K562 (cell line): ENCODE data around the gene SLC36A3. TPM values are rescaled to one million over a fixed set of nuclear protein-coding genes. Genes with fewer than 3 reads are reported as not detected.

Experiments used
- FOXJ2 ChIP-seq: fragments of 200-800 bp; sonication (Bioruptor generic); IDR thresholded peaks from 2 replicates; pipeline ENCODE4 v1.6.1; 2016; ENCODE audit warnings: missing genetic modification characterization, missing compliant biosample characterization
- MYNN ChIP-seq, 2 experiments: sonication (generic); formaldehyde crosslinking in 1 of 2; IDR thresholded peaks; 2 replicates each; pipeline versions ENCODE4 v1.5.0 to v1.6.1; 2016 to 2020; ENCODE audit warnings: antibody characterized with exemption in 1 of 2, missing genetic modification reagents in 1 of 2
- NRF1 ChIP-seq, 2 experiments: fragments of 450-650 bp; IDR thresholded peaks in 1 of 2; conservative IDR thresholded peaks in 1 of 2; 2 replicates each; pipeline ENCODE4 v1.6.1; 2014; ENCODE audit warnings: mild to moderate bottlenecking in 2 of 2
- POLR2AphosphoS5 ChIP-seq: IDR thresholded peaks from 2 replicates; pipeline ENCODE4 v1.6.1; 2011; ENCODE audit warnings: mild to moderate bottlenecking, low read depth, low read length, moderate library complexity; ENCODE audit not compliant: control insufficient read depth, insufficient read depth
- RAD21 ChIP-seq, 2 experiments: fragments of 250-450 bp in 1 of 2; fragments of 450-650 bp in 1 of 2; sonication (Bioruptor Pico) in 1 of 2; formaldehyde crosslinking in 1 of 2; IDR thresholded peaks in 1 of 2; conservative IDR thresholded peaks in 1 of 2; 2 replicates each; pipeline versions ENCODE4 v1.4.0 to v1.8.0; 2020 to 2022; ENCODE audit warnings: mild to moderate bottlenecking in 2 of 2, moderate library complexity in 1 of 2
- RBFOX2 ChIP-seq: fragments of 200-400 bp; formaldehyde crosslinking; IDR thresholded peaks from 2 replicates; pipeline ENCODE4 v1.6.1; 2017; ENCODE audit warnings: low read depth, mild to moderate bottlenecking, low read length, moderate library complexity
- RFX5 ChIP-seq: IDR thresholded peaks from 2 replicates; pipeline ENCODE4 v1.6.1; 2011; ENCODE audit warnings: low read depth, mild to moderate bottlenecking, improper control_type of control experiment, low read length
- polyA plus RNA-seq, 8 experiments: library from polyadenylated mRNA; depleted of rRNA in 4 of 8; stranded (reverse) in 5 of 8; unstranded in 3 of 8; fragments of >200 nt; fragmentation: Nextera tagmentation in 2 of 8; fragmentation: Illumina TruSeq in 1 of 8; extraction: Ambion mirVana in 2 of 8; extraction: Trizol in 1 of 8; gene quantifications; 2 replicates each; pipeline versions ENCODE4 v1.2.1 to v1.2.3, GENCODE V29; 2011 to 2014; ENCODE audit warnings: inconsistent platforms in 1 of 8, missing spikeins in 1 of 8
- total RNA-seq, 7 experiments: library from RNA; depleted of rRNA in 6 of 7; stranded (reverse); fragments of >200 nt in 6 of 7; fragmentation: Illumina TruSeq in 2 of 7; extraction: Trizol in 2 of 7; gene quantifications; 2 replicates each; pipeline versions ENCODE4 v1.2.1 to v1.2.3, GENCODE V29; 2011 to 2021; ENCODE audit warnings: low replicate concordance in 1 of 7
- TF ChIP-seq, protein P1 (sequence below), 2 experiments: fragments of 450-650 bp; formaldehyde crosslinking in 1 of 2; IDR thresholded peaks; 2 replicates each; pipeline versions ENCODE4 v1.4.0 to v1.6.1; 2014 to 2020; ENCODE audit warnings: mild to moderate bottlenecking in 2 of 2, borderline replicate concordance in 1 of 2, low read depth in 1 of 2
- TF ChIP-seq, protein P2 (sequence below): sonication (generic); formaldehyde crosslinking; IDR thresholded peaks from 2 replicates; pipeline ENCODE4 v1.9.0; 2022; ENCODE audit warnings: mild to moderate bottlenecking, missing genetic modification reagents
- TF ChIP-seq, protein P3 (sequence below): fragments of 450-650 bp; formaldehyde crosslinking; IDR thresholded peaks from 2 replicates; pipeline ENCODE4 v1.4.0; 2022; ENCODE audit warnings: missing genetic modification characterization
- TF ChIP-seq, protein P4 (sequence below): sonication (generic); formaldehyde crosslinking; IDR thresholded peaks from 2 replicates; pipeline ENCODE4 v1.8.1; 2023; ENCODE audit warnings: mild to moderate bottlenecking, missing genetic modification reagents

SLC36A3 gene
- total and polyA plus RNA-seq, 9 of the 15 experiments (the other 6 are each of a cell fraction or from before 2014, with no cell fraction given) = not detected

DNA sequence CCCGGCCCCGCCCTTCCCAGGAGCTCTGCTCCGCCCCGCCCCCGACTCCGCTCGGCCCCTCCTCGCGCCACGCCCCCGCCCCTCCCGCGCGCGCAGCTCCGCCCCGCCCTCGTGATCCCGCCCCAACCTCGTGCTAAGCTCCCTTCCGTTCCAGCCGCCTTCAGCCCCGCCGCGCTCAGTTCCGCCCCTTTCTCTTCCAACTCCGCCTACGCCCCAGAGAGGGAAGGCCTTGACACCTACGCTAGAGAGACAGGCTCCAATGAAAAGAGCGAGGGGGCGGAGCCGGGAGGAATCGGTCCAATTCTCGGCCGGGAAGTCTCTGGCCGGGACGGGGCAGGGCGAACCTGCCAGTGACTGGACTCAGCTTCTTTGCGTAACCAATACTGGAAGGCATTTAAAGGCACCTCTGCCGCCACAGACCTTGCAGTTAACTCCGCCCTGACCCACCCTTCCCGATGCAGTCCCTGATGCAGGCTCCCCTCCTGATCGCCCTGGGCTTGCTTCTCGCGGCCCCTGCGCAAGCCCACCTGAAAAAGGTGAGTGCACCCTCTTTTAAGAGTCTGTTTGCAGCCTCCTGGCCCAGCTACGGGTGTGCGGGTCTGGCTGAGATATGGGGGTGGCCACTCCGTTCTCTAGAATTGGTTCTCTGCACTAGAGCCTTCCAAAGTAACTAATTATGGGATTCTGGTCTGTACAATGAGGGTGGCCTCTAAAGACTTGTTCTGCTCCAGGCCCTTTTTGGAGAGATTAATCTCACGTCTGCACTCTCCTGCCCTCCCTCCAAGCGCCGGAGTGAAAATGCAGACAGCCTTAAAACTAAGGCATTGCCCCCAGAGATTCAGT, 50.6 kb downstream of the SLC36A3 start, which contains the start of gene GM2A (continued):
- TF ChIP-seq, protein P1, sequence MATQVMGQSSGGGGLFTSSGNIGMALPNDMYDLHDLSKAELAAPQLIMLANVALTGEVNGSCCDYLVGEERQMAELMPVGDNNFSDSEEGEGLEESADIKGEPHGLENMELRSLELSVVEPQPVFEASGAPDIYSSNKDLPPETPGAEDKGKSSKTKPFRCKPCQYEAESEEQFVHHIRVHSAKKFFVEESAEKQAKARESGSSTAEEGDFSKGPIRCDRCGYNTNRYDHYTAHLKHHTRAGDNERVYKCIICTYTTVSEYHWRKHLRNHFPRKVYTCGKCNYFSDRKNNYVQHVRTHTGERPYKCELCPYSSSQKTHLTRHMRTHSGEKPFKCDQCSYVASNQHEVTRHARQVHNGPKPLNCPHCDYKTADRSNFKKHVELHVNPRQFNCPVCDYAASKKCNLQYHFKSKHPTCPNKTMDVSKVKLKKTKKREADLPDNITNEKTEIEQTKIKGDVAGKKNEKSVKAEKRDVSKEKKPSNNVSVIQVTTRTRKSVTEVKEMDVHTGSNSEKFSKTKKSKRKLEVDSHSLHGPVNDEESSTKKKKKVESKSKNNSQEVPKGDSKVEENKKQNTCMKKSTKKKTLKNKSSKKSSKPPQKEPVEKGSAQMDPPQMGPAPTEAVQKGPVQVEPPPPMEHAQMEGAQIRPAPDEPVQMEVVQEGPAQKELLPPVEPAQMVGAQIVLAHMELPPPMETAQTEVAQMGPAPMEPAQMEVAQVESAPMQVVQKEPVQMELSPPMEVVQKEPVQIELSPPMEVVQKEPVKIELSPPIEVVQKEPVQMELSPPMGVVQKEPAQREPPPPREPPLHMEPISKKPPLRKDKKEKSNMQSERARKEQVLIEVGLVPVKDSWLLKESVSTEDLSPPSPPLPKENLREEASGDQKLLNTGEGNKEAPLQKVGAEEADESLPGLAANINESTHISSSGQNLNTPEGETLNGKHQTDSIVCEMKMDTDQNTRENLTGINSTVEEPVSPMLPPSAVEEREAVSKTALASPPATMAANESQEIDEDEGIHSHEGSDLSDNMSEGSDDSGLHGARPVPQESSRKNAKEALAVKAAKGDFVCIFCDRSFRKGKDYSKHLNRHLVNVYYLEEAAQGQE (IDR thresholded peaks at IDR 0.05; ENCODE audit: borderline replicate concordance) = peak; percentile 11; the same call in 1 of the 2 replicates
- TF ChIP-seq, protein P1 (CRISPR knock-in tag; IDR thresholded peaks at IDR 0.05; ENCODE audit: low read depth) = no peak
- TF ChIP-seq RAD21 (CRISPR knock-in tag; conservative IDR thresholded peaks at IDR 0.05 in 1 of 2, IDR thresholded peaks at IDR 0.05 in 1 of 2) (no peak), RBFOX2 (peak; percentile 70), RFX5 (0 out of 2 replicates have a peak, but pooled peaks have one; percentile 11), POLR2AphosphoS5 (0 out of 2 replicates have a peak, but pooled peaks have one; percentile 8), NRF1 (conservative IDR thresholded peaks at IDR 0.05 in 1 of 2, IDR thresholded peaks at IDR 0.05 in 1 of 2) (peak; percentile 82 to 85), MYNN (IDR thresholded peaks at IDR 0.05) (no peak), MYNN (CRISPR knock-in tag; IDR thresholded peaks at IDR 0.05) (no peak), FOXJ2 (tag) (no peak)
- TF ChIP-seq, protein P2, sequence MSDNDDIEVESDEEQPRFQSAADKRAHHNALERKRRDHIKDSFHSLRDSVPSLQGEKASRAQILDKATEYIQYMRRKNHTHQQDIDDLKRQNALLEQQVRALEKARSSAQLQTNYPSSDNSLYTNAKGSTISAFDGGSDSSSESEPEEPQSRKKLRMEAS (CRISPR knock-in tag) = peak; percentile 83
- TF ChIP-seq, protein P3, sequence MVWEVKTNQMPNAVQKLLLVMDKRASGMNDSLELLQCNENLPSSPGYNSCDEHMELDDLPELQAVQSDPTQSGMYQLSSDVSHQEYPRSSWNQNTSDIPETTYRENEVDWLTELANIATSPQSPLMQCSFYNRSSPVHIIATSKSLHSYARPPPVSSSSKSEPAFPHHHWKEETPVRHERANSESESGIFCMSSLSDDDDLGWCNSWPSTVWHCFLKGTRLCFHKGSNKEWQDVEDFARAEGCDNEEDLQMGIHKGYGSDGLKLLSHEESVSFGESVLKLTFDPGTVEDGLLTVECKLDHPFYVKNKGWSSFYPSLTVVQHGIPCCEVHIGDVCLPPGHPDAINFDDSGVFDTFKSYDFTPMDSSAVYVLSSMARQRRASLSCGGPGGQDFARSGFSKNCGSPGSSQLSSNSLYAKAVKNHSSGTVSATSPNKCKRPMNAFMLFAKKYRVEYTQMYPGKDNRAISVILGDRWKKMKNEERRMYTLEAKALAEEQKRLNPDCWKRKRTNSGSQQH (CRISPR knock-in tag) = no peak
- TF ChIP-seq, protein P4, sequence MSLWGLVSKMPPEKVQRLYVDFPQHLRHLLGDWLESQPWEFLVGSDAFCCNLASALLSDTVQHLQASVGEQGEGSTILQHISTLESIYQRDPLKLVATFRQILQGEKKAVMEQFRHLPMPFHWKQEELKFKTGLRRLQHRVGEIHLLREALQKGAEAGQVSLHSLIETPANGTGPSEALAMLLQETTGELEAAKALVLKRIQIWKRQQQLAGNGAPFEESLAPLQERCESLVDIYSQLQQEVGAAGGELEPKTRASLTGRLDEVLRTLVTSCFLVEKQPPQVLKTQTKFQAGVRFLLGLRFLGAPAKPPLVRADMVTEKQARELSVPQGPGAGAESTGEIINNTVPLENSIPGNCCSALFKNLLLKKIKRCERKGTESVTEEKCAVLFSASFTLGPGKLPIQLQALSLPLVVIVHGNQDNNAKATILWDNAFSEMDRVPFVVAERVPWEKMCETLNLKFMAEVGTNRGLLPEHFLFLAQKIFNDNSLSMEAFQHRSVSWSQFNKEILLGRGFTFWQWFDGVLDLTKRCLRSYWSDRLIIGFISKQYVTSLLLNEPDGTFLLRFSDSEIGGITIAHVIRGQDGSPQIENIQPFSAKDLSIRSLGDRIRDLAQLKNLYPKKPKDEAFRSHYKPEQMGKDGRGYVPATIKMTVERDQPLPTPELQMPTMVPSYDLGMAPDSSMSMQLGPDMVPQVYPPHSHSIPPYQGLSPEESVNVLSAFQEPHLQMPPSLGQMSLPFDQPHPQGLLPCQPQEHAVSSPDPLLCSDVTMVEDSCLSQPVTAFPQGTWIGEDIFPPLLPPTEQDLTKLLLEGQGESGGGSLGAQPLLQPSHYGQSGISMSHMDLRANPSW (CRISPR knock-in tag) = no peak
